ENCODE data around the gene RAB3B.
A peak's percentile ranks its signal among the peaks of the same experiment; 100 is the strongest.
"Not testable (repeated sequence)": the region's sequence is repeated elsewhere in the genome, so short reads cannot be mapped to it uniquely, and the experiment has no call there.

RAB3B gene

GRCh38 chr1:51988254-51988653 lies 2.2 kb downstream of the RAB3B start:
- H3K4me1 ChIP-seq (ENCODE audit: control insufficient read depth, insufficient read depth, low read length) = peaks cover 3% of the 10 kb centered on the region; the same call in 1 of the 2 replicates
- H3K27ac ChIP-seq (ENCODE audit: low read depth, low read length) = no peak overlapping the region
- peaks cover 10% of the 10 kb centered on the region for H3K36me3 ChIP-seq (ENCODE audit: control insufficient read depth, insufficient read depth, low read length)

DNA sequence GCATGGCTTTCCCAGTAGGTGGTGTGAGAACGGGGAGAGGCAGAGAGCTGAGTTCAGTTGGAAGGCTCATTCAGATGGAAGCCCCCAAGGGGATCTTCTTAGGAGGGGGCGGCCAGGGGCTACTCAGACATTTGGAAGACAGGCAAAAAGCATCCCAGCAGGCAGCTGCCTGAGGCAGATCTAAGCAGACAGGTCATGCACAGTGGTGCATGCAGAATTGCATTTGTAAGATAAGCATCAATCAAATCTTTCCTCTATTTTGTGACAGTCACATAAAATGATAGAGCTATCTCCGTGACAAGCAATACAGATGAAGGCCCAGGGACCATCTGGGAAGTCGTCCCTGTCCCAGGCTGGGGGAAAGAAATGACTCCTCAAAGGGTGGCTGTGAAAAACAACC lies 3.8 kb downstream of the RAB3B start:
- Histone ChIP-seq H3K27ac (ENCODE audit: low read depth, low read length) (peak overlapping the region; percentile 44), H3K27me3 (ENCODE audit: control insufficient read depth, insufficient read depth, low read length) (no peaks in the 10 kb centered on the region), H3K4me3 (ENCODE audit: low read depth, low read length) (no peak overlapping the region), H3K36me3 (ENCODE audit: control insufficient read depth, insufficient read depth, low read length) (peaks cover 16% of the 10 kb centered on the region), H3K9ac (ENCODE audit: low read depth, low read length) (no peak overlapping the region), H3K9me3 (ENCODE audit: control insufficient read depth, insufficient read depth, low read length) (no peaks in the 10 kb centered on the region), H3K4me1 (ENCODE audit: control insufficient read depth, insufficient read depth, low read length) (peaks cover 3% of the 10 kb centered on the region; the same call in 1 of the 2 replicates)

More at GRCh38 chr1:51988254-51988653, 2.2 kb downstream of the RAB3B start:
- H3K9ac ChIP-seq (ENCODE audit: low read depth, low read length) = no peak overlapping the region
- no peak overlapping the region for H3K4me3 ChIP-seq (ENCODE audit: low read depth, low read length)
- no peaks in the 10 kb centered on the region for H3K27me3 ChIP-seq (ENCODE audit: control insufficient read depth, insufficient read depth, low read length)
- H3K9me3 ChIP-seq (ENCODE audit: control insufficient read depth, insufficient read depth, low read length) = no peaks in the 10 kb centered on the region

- H3K36me3 ChIP-seq (ENCODE audit: control insufficient read depth, insufficient read depth, low read length) = peaks cover 35% of the 10 kb centered on the region
- H3K9ac ChIP-seq (ENCODE audit: low read depth, low read length) = no peak overlapping the region
Measured at GRCh38 chr1:51982161-51982560, 8.3 kb downstream of the RAB3B start.

DNA sequence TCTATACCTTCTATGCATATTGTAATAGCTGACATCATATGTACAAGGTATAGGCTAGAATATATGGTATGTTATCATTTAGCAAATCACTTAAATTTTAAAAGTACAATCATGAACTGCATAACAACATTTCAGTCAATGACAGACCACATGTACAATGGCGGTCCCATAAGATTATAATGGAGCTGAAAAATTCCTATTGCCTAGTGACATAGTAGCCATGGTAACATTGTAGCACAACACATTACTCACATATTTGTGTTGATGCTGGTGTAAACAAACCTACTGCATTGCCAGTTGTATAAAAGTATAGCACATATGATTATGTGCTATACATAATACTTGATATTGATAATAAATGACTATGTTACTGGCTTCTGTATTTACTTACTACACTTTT lies 8.9 kb downstream of the RAB3B start:
- H3K9me3 ChIP-seq (ENCODE audit: control insufficient read depth, insufficient read depth, low read length) = no peaks in the 10 kb centered on the region
- no peak overlapping the region for H3K9ac ChIP-seq (ENCODE audit: low read depth, low read length)
- H3K27ac ChIP-seq (ENCODE audit: low read depth, low read length) = no peak overlapping the region
- no peak overlapping the region for H3K4me3 ChIP-seq (ENCODE audit: low read depth, low read length)
- peaks cover 41% of the 10 kb centered on the region for H3K36me3 ChIP-seq (ENCODE audit: control insufficient read depth, insufficient read depth, low read length)
- no peaks in the 10 kb centered on the region for H3K4me1 ChIP-seq (ENCODE audit: control insufficient read depth, insufficient read depth, low read length)
- H3K27me3 ChIP-seq (ENCODE audit: control insufficient read depth, insufficient read depth, low read length) = no peaks in the 10 kb centered on the region

More at GRCh38 chr1:51982161-51982560, 8.3 kb downstream of the RAB3B start:
- H3K4me3 ChIP-seq (ENCODE audit: low read depth, low read length) = no peak overlapping the region
- H3K27me3 ChIP-seq (ENCODE audit: control insufficient read depth, insufficient read depth, low read length) = no peaks in the 10 kb centered on the region
- no peak overlapping the region for H3K27ac ChIP-seq (ENCODE audit: low read depth, low read length)
- no peaks in the 10 kb centered on the region; the same call in 1 of the 2 replicates for H3K4me1 ChIP-seq (ENCODE audit: control insufficient read depth, insufficient read depth, low read length)
- H3K9me3 ChIP-seq (ENCODE audit: control insufficient read depth, insufficient read depth, low read length) = no peaks in the 10 kb centered on the region

GRCh38 chr1:51978099-51978498 lies 12.4 kb downstream of the RAB3B start:
- Histone ChIP-seq H3K27ac (ENCODE audit: low read depth, low read length) (no peak overlapping the region), H3K36me3 (ENCODE audit: control insufficient read depth, insufficient read depth, low read length) (peaks cover 60% of the 10 kb centered on the region), H3K9ac (ENCODE audit: low read depth, low read length) (no peak overlapping the region)

DNA sequence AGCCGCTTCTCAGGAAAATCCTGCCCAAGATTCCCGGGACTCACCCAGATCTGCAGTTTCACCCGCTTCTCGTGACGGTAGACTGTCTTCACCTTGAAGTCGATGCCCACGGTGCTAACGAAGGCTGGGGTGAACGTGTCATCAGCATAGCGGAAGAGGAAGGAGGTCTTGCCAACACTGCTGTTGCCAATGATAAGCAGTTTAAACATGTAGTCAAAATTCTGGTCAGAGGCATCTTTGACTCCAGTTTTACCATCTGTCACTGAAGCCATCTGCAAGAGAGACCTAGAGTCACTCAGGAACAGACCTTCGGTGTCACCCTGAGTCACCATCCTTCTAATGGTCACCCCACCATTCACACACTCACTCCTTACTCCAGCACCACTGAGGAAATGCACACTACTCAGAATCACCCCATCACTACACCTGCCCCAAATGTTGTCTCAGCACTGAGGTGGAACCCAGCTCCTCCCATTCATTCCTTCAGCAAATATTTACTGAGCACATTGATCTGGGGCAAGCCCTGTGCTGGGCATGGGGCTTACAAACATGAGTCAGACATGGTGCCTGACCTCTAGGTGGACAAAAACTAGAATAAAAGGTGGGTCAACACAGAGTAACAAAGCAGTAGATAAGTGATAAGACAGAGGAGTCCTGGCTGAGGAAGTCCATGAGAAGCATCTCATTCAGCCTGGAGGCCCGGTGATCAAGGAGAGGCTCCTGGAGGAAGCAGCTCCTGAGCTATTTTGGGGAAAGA lies 13.5 kb downstream of the RAB3B start:
- Histone ChIP-seq H3K9me3 (ENCODE audit: control insufficient read depth, insufficient read depth, low read length) (no peaks in the 10 kb centered on the region), H3K27me3 (ENCODE audit: control insufficient read depth, insufficient read depth, low read length) (no peaks in the 10 kb centered on the region), H3K4me3 (ENCODE audit: low read depth, low read length) (no peak overlapping the region), H3K36me3 (ENCODE audit: control insufficient read depth, insufficient read depth, low read length) (peaks cover 66% of the 10 kb centered on the region), H3K4me1 (ENCODE audit: control insufficient read depth, insufficient read depth, low read length) (no peaks in the 10 kb centered on the region), H3K9ac (ENCODE audit: low read depth, low read length) (no peak overlapping the region), H3K27ac (ENCODE audit: low read depth, low read length) (no peak overlapping the region)

More at GRCh38 chr1:51978099-51978498, 12.4 kb downstream of the RAB3B start:
- H3K4me1 ChIP-seq (ENCODE audit: control insufficient read depth, insufficient read depth, low read length) = no peaks in the 10 kb centered on the region
- H3K4me3 ChIP-seq (ENCODE audit: low read depth, low read length) = no peak overlapping the region
- H3K27me3 ChIP-seq (ENCODE audit: control insufficient read depth, insufficient read depth, low read length) = no peaks in the 10 kb centered on the region
- H3K9me3 ChIP-seq (ENCODE audit: control insufficient read depth, insufficient read depth, low read length) = no peaks in the 10 kb centered on the region

DNA sequence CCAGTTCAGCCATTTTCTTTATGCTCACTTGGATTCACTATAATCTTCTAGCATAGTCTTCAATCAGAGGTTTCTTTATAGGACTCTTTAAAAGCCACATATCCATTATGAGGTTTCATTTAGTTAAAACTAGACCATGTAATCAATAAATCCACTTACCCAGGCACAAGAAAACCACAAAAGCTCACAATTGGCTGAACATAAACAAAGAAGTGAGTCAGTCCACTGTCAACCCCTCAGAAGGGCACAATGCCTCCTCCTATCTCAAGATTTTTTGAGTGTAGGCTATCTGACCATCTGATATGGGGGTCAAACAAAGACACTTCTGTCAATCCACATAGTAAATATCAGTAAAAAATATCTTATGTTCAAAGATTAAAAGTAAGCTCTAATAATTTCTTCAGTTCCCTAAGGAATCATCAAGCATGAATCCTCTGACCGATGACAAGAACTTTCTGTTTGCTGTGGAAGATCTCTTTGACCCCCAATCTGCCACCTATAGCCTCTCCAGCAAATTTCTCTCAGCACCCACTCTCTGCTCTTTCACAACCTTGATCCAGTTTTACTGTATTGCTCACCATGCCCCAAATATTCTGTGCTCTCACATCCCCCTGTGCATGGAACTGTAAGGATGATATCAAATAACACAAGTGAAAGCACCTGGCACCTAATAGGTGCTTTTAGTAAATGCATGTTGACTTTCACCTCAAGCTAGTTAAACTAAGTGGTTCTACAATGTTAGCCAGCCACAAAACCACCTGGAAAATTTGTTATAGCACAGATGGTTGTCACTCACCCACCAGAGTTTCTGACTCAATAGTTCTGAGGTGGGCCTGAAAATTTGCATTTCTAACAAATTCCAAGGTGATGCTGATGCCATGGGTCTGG lies 16.7 kb downstream of the RAB3B start:
- peaks cover 85% of the 10 kb centered on the region for H3K36me3 ChIP-seq (ENCODE audit: control insufficient read depth, insufficient read depth, low read length)
- H3K9ac ChIP-seq (ENCODE audit: low read depth, low read length) = no peak overlapping the region
- no peaks in the 10 kb centered on the region for H3K9me3 ChIP-seq (ENCODE audit: control insufficient read depth, insufficient read depth, low read length)
- no peak overlapping the region for H3K27ac ChIP-seq (ENCODE audit: low read depth, low read length)
- H3K27me3 ChIP-seq (ENCODE audit: control insufficient read depth, insufficient read depth, low read length) = no peaks in the 10 kb centered on the region
- H3K4me3 ChIP-seq (ENCODE audit: low read depth, low read length) = no peak overlapping the region
- no peaks in the 10 kb centered on the region for H3K4me1 ChIP-seq (ENCODE audit: control insufficient read depth, insufficient read depth, low read length)

- H3K4me1 ChIP-seq (ENCODE audit: control insufficient read depth, insufficient read depth, low read length) = peaks cover 5% of the 10 kb centered on the region; the same call in 1 of the 2 replicates
- H3K27ac ChIP-seq (ENCODE audit: low read depth, low read length) = peak overlapping the region; percentile 52
- no peak overlapping the region for H3K4me3 ChIP-seq (ENCODE audit: low read depth, low read length)
- peaks cover 69% of the 10 kb centered on the region for H3K36me3 ChIP-seq (ENCODE audit: control insufficient read depth, insufficient read depth, low read length)
- H3K9ac ChIP-seq (ENCODE audit: low read depth, low read length) = no peak overlapping the region
- no peaks in the 10 kb centered on the region for H3K9me3 ChIP-seq (ENCODE audit: control insufficient read depth, insufficient read depth, low read length)
- no peaks in the 10 kb centered on the region for H3K27me3 ChIP-seq (ENCODE audit: control insufficient read depth, insufficient read depth, low read length)
Measured at GRCh38 chr1:51969038-51969705, 21.3 kb downstream of the RAB3B start.

GRCh38 chr1:51968632-51969031 lies 21.9 kb downstream of the RAB3B start:
- no peak overlapping the region for H3K9ac ChIP-seq (ENCODE audit: low read depth, low read length)

DNA sequence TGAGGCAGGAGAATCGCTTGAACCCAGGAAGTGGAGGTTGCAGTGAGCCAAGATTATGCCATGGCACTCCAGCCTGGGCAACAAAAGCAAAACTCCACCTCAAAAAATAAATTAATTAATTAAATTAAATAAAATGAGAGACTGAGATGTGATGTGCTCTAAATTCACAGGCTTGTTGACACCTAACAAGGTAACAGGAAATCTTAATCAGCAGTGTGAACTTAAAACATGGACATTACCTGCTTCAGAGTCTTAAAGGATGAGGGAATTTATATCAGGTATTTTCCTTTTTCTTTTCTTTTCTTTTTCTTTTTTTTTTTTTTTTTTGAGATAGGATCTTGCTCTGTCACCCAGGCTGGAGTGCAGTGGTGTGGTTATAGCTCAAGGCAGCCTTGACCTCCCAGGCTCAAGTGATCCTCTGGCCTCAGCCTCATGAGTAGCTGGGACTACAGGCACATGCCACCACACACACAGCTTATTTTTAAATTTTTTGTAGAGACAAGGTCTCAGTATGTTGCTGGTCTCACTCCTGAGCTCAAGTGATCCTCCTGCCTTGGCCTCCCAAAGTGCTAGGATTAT lies 23.2 kb downstream of the RAB3B start:
- not testable (repeated sequence) for H3K4me3 ChIP-seq (ENCODE audit: low read depth, low read length); H3K27ac ChIP-seq (ENCODE audit: low read depth, low read length); H3K9me3 ChIP-seq (ENCODE audit: control insufficient read depth, insufficient read depth, low read length); H3K27me3 ChIP-seq (ENCODE audit: control insufficient read depth, insufficient read depth, low read length); H3K9ac ChIP-seq (ENCODE audit: low read depth, low read length)
- peaks cover 68% of the 10 kb centered on the region for H3K36me3 ChIP-seq (ENCODE audit: control insufficient read depth, insufficient read depth, low read length)
- H3K4me1 ChIP-seq (ENCODE audit: control insufficient read depth, insufficient read depth, low read length) = peaks cover 16% of the 10 kb centered on the region; the same call in 1 of the 2 replicates

More at GRCh38 chr1:51968632-51969031, 21.9 kb downstream of the RAB3B start:
- no peak overlapping the region for H3K4me3 ChIP-seq (ENCODE audit: low read depth, low read length)
- H3K9me3 ChIP-seq (ENCODE audit: control insufficient read depth, insufficient read depth, low read length) = no peaks in the 10 kb centered on the region
- H3K27me3 ChIP-seq (ENCODE audit: control insufficient read depth, insufficient read depth, low read length) = no peaks in the 10 kb centered on the region
- H3K27ac ChIP-seq (ENCODE audit: low read depth, low read length) = no peak overlapping the region
- peaks cover 11% of the 10 kb centered on the region; the same call in 1 of the 2 replicates for H3K4me1 ChIP-seq (ENCODE audit: control insufficient read depth, insufficient read depth, low read length)
- peaks cover 67% of the 10 kb centered on the region for H3K36me3 ChIP-seq (ENCODE audit: control insufficient read depth, insufficient read depth, low read length)
